ENCODE results near the gene NCOA1. TPM values are rescaled to one million over a fixed set of nuclear protein-coding genes. Genes with fewer than 3 reads are reported as not detected.

NCOA1 gene
- total RNA-seq, 1 donor from 2014 or later = 20.1 TPM

- H3K4me1 Mint-ChIP-seq = peaks cover 8% of the 10 kb centered on the region
- no peak for TF ChIP-seq CTCF (conservative IDR thresholded peaks at IDR 0.05)
- H3K27ac Mint-ChIP-seq (ENCODE audit: unreplicated experiment) = no peak overlapping the region
- no peak overlapping the region for H3K4me3 Mint-ChIP-seq
- H3K27me3 Mint-ChIP-seq (ENCODE audit: low read depth) = no peaks in the 10 kb centered on the region
- DNase-seq (ENCODE audit: low read depth, low spot score) = no peak
- peaks cover 3% of the 10 kb centered on the region for H3K36me3 Mint-ChIP-seq (ENCODE audit: low read depth)
- no peaks in the 10 kb centered on the region for H3K9me3 Mint-ChIP-seq
These were observed 24.8 kb downstream of the NCOA1 start for GRCh38 chr2:24515831-24516230.

- H3K4me3 Mint-ChIP-seq = no peak overlapping the region
- no peak overlapping the region for H3K27ac Mint-ChIP-seq (ENCODE audit: unreplicated experiment)
These were observed 26.2 kb downstream of the NCOA1 start for GRCh38 chr2:24517247-24517646.

GRCh38 chr2:24520175-24520574 is 29.1 kb downstream of the NCOA1 start:
- no peak for DNase-seq (ENCODE audit: low read depth, low spot score)
- H3K4me3 Mint-ChIP-seq = no peak overlapping the region
- no peaks in the 10 kb centered on the region for H3K27me3 Mint-ChIP-seq (ENCODE audit: low read depth)
- H3K36me3 Mint-ChIP-seq (ENCODE audit: low read depth) = peaks cover 5% of the 10 kb centered on the region
- TF ChIP-seq CTCF (conservative IDR thresholded peaks at IDR 0.05) = no peak
- H3K9me3 Mint-ChIP-seq = no peaks in the 10 kb centered on the region
- H3K27ac Mint-ChIP-seq (ENCODE audit: unreplicated experiment) = no peak overlapping the region
- H3K4me1 Mint-ChIP-seq = peaks cover 5% of the 10 kb centered on the region

More at GRCh38 chr2:24517247-24517646, 26.2 kb downstream of the NCOA1 start:
- no peaks in the 10 kb centered on the region for H3K27me3 Mint-ChIP-seq (ENCODE audit: low read depth)
- DNase-seq (ENCODE audit: low read depth, low spot score) = no peak
- peaks cover 5% of the 10 kb centered on the region for H3K36me3 Mint-ChIP-seq (ENCODE audit: low read depth)
- H3K9me3 Mint-ChIP-seq = no peaks in the 10 kb centered on the region
- H3K4me1 Mint-ChIP-seq = peaks cover 5% of the 10 kb centered on the region
- no peak for TF ChIP-seq CTCF (conservative IDR thresholded peaks at IDR 0.05)

- Mint-ChIP-seq H3K36me3 (ENCODE audit: low read depth) (peaks cover 5% of the 10 kb centered on the region), H3K4me3 (no peak overlapping the region), H3K27me3 (ENCODE audit: low read depth) (no peaks in the 10 kb centered on the region), H3K27ac (ENCODE audit: unreplicated experiment) (no peak overlapping the region), H3K4me1 (no peaks in the 10 kb centered on the region), H3K9me3 (no peaks in the 10 kb centered on the region)
- no peak for TF ChIP-seq CTCF (conservative IDR thresholded peaks at IDR 0.05)
- DNase-seq (ENCODE audit: low read depth, low spot score) = no peak
These were observed 30.3 kb downstream of the NCOA1 start for GRCh38 chr2:24521162-24521857.

- Mint-ChIP-seq H3K4me1 (no peaks in the 10 kb centered on the region), H3K27ac (ENCODE audit: unreplicated experiment) (no peak overlapping the region), H3K36me3 (ENCODE audit: low read depth) (peaks cover 5% of the 10 kb centered on the region), H3K27me3 (ENCODE audit: low read depth) (no peaks in the 10 kb centered on the region), H3K9me3 (no peaks in the 10 kb centered on the region), H3K4me3 (no peak overlapping the region)
- DNase-seq (ENCODE audit: low read depth, low spot score) = no peak
- TF ChIP-seq CTCF (conservative IDR thresholded peaks at IDR 0.05) = no peak
These were observed 31.1 kb downstream of the NCOA1 start for GRCh38 chr2:24521975-24522639.

Data from neural crest cell (in vitro differentiated cells).